Upper lobe of right lung (tissue), 1 donor: ENCODE results near the gene MMP15. TPM values are rescaled to one million over a fixed set of nuclear protein-coding genes. Genes with fewer than 3 reads are reported as not detected.
"Not testable (repeated sequence)": the region's sequence is repeated elsewhere in the genome, so short reads cannot be mapped to it uniquely, and the experiment has no call there.

Source experiments
- ATAC-seq: fragments of 200-7000 bp; cut with Tn5 transposase; one replicate; pipeline ENCODE4 v1.9.1; 2020; ENCODE audit warnings: mild to moderate bottlenecking, moderate library complexity
- DNase-seq: peaks from one replicate; pipeline ENCODE4 v3.0.0-alpha.2; 2020
- H3K27ac ChIP-seq: fragments of 200-600 bp; one replicate; pipeline ENCODE4 v1.8.0; 2022
- H3K27me3 ChIP-seq: fragments of 200-600 bp; one replicate; pipeline ENCODE4 v1.8.0; 2022; ENCODE audit warnings: mild to moderate bottlenecking
- H3K36me3 ChIP-seq: fragments of 200-600 bp; one replicate; pipeline ENCODE4 v1.8.0; 2022
- H3K4me1 ChIP-seq: fragments of 200-600 bp; one replicate; pipeline ENCODE4 v1.8.0; 2022
- H3K4me3 ChIP-seq: fragments of 200-600 bp; one replicate; pipeline ENCODE4 v1.8.0; 2022; ENCODE audit warnings: mild to moderate bottlenecking
- H3K9me3 ChIP-seq: fragments of 200-600 bp; one replicate; pipeline ENCODE4 v1.8.0; 2022
- CTCF ChIP-seq: fragments of 200-600 bp; IDR thresholded peaks from one replicate; pipeline ENCODE4 v1.8.0; 2022; ENCODE audit warnings: antibody characterized with exemption
- intact Hi-C: fragments of 100-400 bp; cut with DNase I; formaldehyde crosslinking; loops from one replicate; pipeline ENCODE4 v1.11.0; 2022
- total RNA-seq: library from RNA; stranded (reverse); fragmentation: NEBNext Ultra II Directional; extraction: Animal tissue kit (Norgen Biotek cat#: 25700); gene quantifications from one replicate; pipeline ENCODE4 v1.2.1, GENCODE V29; 2021
- donor health status: DM: no; HTN: yes; CAD: no; lungs with severe emphysema.

MMP15 gene
- total RNA-seq, 1 donor from 2014 or later, result 25.2 TPM

- H3K27me3 ChIP-seq, result no peaks in the 10 kb centered on the region
- DNase-seq (no peak), ATAC-seq (no peak)
- H3K4me3 ChIP-seq, result no peak overlapping the region
- TF ChIP-seq CTCF, result no peak
- H3K9me3 ChIP-seq, result no peaks in the 10 kb centered on the region
- no peaks in the 10 kb centered on the region for H3K4me1 ChIP-seq
- no peak overlapping the region for H3K27ac ChIP-seq
- intact Hi-C loops, result no loop called here
- no peaks in the 10 kb centered on the region for H3K36me3 ChIP-seq
Observed at GRCh38 chr16:58087209-58087913, 61.8 kb downstream of the MMP15 start.

- no peak for ATAC-seq
- TF ChIP-seq CTCF, result no peak
- no peak overlapping the region for H3K27ac ChIP-seq
- no peaks in the 10 kb centered on the region for H3K36me3 ChIP-seq
- no peaks in the 10 kb centered on the region for H3K4me1 ChIP-seq
- DNase-seq, result no peak
- intact Hi-C loops, result no loop called here
- H3K27me3 ChIP-seq, result no peaks in the 10 kb centered on the region
- no peak overlapping the region for H3K4me3 ChIP-seq
- no peaks in the 10 kb centered on the region for H3K9me3 ChIP-seq
Observed at GRCh38 chr16:58088091-58088490, 62.5 kb downstream of the MMP15 start.

- ATAC-seq, intact Hi-C loops: not testable (repeated sequence)
Observed at GRCh38 chr16:58090396-58090795, 64.8 kb downstream of the MMP15 start.

GRCh38 chr16:58094026-58094425 lies 68.5 kb downstream of the MMP15 start:
- DNase-seq (no peak), ATAC-seq (no peak)
- H3K4me1 ChIP-seq, result no peaks in the 10 kb centered on the region
- intact Hi-C loops, result no loop called here
- no peaks in the 10 kb centered on the region for H3K9me3 ChIP-seq
- H3K27ac ChIP-seq, result no peak overlapping the region
- no peak overlapping the region for H3K4me3 ChIP-seq
- H3K27me3 ChIP-seq, result no peaks in the 10 kb centered on the region
- no peak for TF ChIP-seq CTCF
- H3K36me3 ChIP-seq, result no peaks in the 10 kb centered on the region

More at GRCh38 chr16:58090396-58090795, 64.8 kb downstream of the MMP15 start:
- not testable (repeated sequence) for H3K4me1 ChIP-seq, H3K27me3 ChIP-seq, H3K9me3 ChIP-seq, H3K4me3 ChIP-seq, H3K36me3 ChIP-seq, H3K27ac ChIP-seq, DNase-seq

GRCh38 chr16:58094791-58095574 lies 69.4 kb downstream of the MMP15 start:
- intact Hi-C loops, result no loop called here

GRCh38 chr16:58095575-58095960 lies 70.0 kb downstream of the MMP15 start:
- H3K27me3 ChIP-seq, ATAC-seq, intact Hi-C loops, H3K4me1 ChIP-seq, H3K27ac ChIP-seq, H3K36me3 ChIP-seq, H3K4me3 ChIP-seq, H3K9me3 ChIP-seq: not testable (repeated sequence)
- peak; percentile 18 for DNase-seq

More at GRCh38 chr16:58094791-58095574, 69.4 kb downstream of the MMP15 start:
- DNase-seq (no peak), ATAC-seq (peak; percentile 5)
- TF ChIP-seq CTCF, result no peak
- H3K27ac ChIP-seq, result no peak overlapping the region
- no peaks in the 10 kb centered on the region for H3K36me3 ChIP-seq
- no peaks in the 10 kb centered on the region for H3K27me3 ChIP-seq
- H3K4me3 ChIP-seq, result no peak overlapping the region
- H3K9me3 ChIP-seq, result no peaks in the 10 kb centered on the region
- no peaks in the 10 kb centered on the region for H3K4me1 ChIP-seq
